Thyroid gland (tissue), 4 donors: ENCODE data around the gene BRWD1.

Experiments used
- CTCF ChIP-seq, 6 experiments: fragments of 200-600 bp in 3 of 6; fragments of 450-650 bp in 3 of 6; sonication (generic) in 3 of 6; IDR thresholded peaks; one replicate each; pipeline ENCODE4 v1.5.1; 2016 to 2019; ENCODE audit warnings: antibody characterized with exemption in 6 of 6, mild to moderate bottlenecking in 2 of 6, inconsistent platforms in 1 of 6, moderate library complexity in 1 of 6
- POLR2A ChIP-seq, 2 donors: fragments of 450-650 bp; IDR thresholded peaks; one replicate each; pipeline ENCODE4 v1.6.1; 2017; ENCODE audit warnings: antibody characterized with exemption in 2 of 2, mild to moderate bottlenecking in 2 of 2, moderate library complexity in 1 of 2

DNA sequence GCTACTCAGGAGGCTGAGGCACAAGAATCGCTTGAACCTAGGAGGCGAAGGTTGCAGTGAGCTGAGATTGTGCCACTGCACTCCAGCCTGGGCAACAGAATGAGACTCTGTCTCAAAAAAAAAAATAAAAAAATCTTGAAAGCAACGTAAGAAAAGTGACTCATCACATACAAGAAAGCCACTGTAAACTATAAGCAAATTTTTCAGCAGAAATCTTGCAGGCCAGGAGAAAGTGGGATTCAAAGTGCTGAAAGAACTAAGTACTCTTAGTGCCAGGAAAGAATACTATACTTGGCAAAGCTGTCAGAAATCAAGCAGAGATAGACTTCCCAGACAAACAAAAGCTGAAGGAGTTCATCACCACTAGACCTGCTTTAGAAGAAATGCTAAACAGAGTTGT lies 39.9 kb upstream of the BRWD1 start:
- TF ChIP-seq CTCF (IDR thresholded peaks at IDR 0.05): no peak
- no peak for TF ChIP-seq POLR2A (IDR thresholded peaks at IDR 0.05)
